ENCODE results near the gene SNRPE. TPM values are rescaled to one million over a fixed set of nuclear protein-coding genes. Genes with fewer than 3 reads are reported as not detected.
A peak's percentile ranks its signal among the peaks of the same experiment; 100 is the strongest.

Gene SNRPE
- total and polyA plus RNA-seq, 4 donors, result 12.9 to 128 (median 36.4) TPM

DNA sequence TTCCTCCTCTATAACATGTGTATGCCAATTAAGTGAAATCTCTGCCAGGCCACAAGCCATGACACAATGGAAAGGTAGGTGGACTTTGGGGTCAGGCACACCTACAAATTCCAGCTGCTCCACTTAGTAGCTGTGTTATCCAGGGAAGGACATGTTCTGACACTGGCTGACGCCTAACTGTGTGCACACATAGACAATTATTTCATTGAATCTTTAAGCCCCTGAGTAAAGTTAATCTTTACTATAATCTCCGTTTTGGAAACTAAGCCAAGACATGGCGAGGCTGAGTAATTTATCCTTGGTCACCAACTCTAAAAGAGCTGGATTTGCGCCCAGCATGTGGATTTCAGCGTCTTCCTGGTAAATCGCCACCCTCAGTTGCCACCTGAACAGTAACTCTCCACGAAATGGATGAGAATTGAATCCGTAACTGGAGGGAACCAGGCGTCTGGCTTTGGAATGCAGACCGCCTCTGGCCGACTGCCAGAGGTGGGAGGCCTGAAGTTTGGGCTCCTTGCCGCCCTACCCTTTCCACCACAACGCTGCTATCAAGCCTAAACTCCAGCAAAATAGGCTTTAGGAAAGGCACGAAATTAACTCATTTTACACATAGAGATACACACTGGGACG lies 888 bp upstream of the SNRPE start (continued):
- TF ChIP-seq, protein P1, sequence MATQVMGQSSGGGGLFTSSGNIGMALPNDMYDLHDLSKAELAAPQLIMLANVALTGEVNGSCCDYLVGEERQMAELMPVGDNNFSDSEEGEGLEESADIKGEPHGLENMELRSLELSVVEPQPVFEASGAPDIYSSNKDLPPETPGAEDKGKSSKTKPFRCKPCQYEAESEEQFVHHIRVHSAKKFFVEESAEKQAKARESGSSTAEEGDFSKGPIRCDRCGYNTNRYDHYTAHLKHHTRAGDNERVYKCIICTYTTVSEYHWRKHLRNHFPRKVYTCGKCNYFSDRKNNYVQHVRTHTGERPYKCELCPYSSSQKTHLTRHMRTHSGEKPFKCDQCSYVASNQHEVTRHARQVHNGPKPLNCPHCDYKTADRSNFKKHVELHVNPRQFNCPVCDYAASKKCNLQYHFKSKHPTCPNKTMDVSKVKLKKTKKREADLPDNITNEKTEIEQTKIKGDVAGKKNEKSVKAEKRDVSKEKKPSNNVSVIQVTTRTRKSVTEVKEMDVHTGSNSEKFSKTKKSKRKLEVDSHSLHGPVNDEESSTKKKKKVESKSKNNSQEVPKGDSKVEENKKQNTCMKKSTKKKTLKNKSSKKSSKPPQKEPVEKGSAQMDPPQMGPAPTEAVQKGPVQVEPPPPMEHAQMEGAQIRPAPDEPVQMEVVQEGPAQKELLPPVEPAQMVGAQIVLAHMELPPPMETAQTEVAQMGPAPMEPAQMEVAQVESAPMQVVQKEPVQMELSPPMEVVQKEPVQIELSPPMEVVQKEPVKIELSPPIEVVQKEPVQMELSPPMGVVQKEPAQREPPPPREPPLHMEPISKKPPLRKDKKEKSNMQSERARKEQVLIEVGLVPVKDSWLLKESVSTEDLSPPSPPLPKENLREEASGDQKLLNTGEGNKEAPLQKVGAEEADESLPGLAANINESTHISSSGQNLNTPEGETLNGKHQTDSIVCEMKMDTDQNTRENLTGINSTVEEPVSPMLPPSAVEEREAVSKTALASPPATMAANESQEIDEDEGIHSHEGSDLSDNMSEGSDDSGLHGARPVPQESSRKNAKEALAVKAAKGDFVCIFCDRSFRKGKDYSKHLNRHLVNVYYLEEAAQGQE (IDR thresholded peaks at IDR 0.05), result no peak
- peak in 1 of 2 donors; percentile 59 for TF ChIP-seq JUND (IDR thresholded peaks at IDR 0.05)
- TF ChIP-seq, protein P2, sequence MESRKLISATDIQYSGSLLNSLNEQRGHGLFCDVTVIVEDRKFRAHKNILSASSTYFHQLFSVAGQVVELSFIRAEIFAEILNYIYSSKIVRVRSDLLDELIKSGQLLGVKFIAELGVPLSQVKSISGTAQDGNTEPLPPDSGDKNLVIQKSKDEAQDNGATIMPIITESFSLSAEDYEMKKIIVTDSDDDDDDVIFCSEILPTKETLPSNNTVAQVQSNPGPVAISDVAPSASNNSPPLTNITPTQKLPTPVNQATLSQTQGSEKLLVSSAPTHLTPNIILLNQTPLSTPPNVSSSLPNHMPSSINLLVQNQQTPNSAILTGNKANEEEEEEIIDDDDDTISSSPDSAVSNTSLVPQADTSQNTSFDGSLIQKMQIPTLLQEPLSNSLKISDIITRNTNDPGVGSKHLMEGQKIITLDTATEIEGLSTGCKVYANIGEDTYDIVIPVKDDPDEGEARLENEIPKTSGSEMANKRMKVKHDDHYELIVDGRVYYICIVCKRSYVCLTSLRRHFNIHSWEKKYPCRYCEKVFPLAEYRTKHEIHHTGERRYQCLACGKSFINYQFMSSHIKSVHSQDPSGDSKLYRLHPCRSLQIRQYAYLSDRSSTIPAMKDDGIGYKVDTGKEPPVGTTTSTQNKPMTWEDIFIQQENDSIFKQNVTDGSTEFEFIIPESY (IDR thresholded peaks at IDR 0.05), result peak; percentile 41
- TF ChIP-seq RXRA (IDR thresholded peaks at IDR 0.05), result peak; percentile 68 to 71
- TF ChIP-seq FOXA2 (IDR thresholded peaks at IDR 0.05), result peak; percentile 27
- TF ChIP-seq GABPA (IDR thresholded peaks at IDR 0.05 in 1 of 2, conservative IDR thresholded peaks at IDR 0.05 in 1 of 2), result peak in 1 of 2 donors; percentile 66
- peak; percentile 50 to 91 for TF ChIP-seq EGR1 (IDR thresholded peaks at IDR 0.05; ENCODE audit: low read depth in 2 of 2)
- no peak for TF ChIP-seq TAF1 (conservative IDR thresholded peaks at IDR 0.05)
- peak; percentile 89 to 93 for TF ChIP-seq HNF4A (conservative IDR thresholded peaks at IDR 0.05)

DNA sequence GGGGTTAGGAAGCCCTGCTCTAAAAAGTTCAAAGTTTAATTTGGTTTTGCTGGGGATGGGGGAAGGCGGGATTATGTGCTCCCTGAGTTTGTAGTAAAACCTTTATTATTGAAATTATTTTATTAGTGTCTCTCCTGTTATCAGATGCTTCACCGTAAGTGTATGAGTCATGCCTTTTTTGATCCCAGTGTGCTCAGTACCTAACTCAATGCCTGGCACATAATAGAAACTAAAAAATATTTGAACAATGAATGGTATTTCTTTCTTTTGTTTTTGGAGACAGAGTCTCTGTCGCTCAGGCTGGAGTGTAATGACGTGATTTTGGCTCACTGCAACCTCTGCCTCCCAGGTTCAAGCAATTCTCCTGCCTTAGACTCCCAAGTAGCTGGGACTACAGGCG lies 6.4 kb downstream of the SNRPE start:
- Histone ChIP-seq H3K27me3 (ENCODE audit: control insufficient read depth in 4 of 4, insufficient read depth in 4 of 4, low read length in 3 of 4) (no peaks in the 10 kb centered on the region), H3K9ac (ENCODE audit: low read depth in 1 of 2, low read length in 2 of 2) (no peak overlapping the region), H3K27ac (ENCODE audit: low read depth in 1 of 2, low read length in 2 of 2) (no peak overlapping the region), H3K36me3 (ENCODE audit: control insufficient read depth in 4 of 4, insufficient read depth in 3 of 4, low read depth in 1 of 4, low read length in 3 of 4) (peaks cover 14 to 47% (median 34%) of the 10 kb centered on the region in 4 donors), H3K9me3 (ENCODE audit: control insufficient read depth in 4 of 4, low read length in 3 of 4) (no peaks in the 10 kb centered on the region), H3K4me3 (ENCODE audit: low read depth in 1 of 3, low read length in 3 of 3) (no peak overlapping the region), H3K4me1 (ENCODE audit: control insufficient read depth in 4 of 4, insufficient read depth in 4 of 4, low read length in 3 of 4) (peaks cover 3 to 15% (median 13%) of the 10 kb centered on the region in 4 donors)
- 73% methylated on average over 5 of the region's 5 CpGs for WGBS
- TF ChIP-seq FOXA2 (IDR thresholded peaks at IDR 0.05), result no peak
- TF ChIP-seq, protein P3, sequence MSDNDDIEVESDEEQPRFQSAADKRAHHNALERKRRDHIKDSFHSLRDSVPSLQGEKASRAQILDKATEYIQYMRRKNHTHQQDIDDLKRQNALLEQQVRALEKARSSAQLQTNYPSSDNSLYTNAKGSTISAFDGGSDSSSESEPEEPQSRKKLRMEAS (IDR thresholded peaks at IDR 0.05), result no peak
- no peak for TF ChIP-seq FOXA1 (IDR thresholded peaks at IDR 0.05)
- TF ChIP-seq TAF1 (conservative IDR thresholded peaks at IDR 0.05), result no peak
- TF ChIP-seq, protein P4, sequence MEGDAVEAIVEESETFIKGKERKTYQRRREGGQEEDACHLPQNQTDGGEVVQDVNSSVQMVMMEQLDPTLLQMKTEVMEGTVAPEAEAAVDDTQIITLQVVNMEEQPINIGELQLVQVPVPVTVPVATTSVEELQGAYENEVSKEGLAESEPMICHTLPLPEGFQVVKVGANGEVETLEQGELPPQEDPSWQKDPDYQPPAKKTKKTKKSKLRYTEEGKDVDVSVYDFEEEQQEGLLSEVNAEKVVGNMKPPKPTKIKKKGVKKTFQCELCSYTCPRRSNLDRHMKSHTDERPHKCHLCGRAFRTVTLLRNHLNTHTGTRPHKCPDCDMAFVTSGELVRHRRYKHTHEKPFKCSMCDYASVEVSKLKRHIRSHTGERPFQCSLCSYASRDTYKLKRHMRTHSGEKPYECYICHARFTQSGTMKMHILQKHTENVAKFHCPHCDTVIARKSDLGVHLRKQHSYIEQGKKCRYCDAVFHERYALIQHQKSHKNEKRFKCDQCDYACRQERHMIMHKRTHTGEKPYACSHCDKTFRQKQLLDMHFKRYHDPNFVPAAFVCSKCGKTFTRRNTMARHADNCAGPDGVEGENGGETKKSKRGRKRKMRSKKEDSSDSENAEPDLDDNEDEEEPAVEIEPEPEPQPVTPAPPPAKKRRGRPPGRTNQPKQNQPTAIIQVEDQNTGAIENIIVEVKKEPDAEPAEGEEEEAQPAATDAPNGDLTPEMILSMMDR (IDR thresholded peaks at IDR 0.05; ENCODE audit: low read depth, low read length, missing input control), result no peak
- TF ChIP-seq JUND (IDR thresholded peaks at IDR 0.05), result no peak
- TF ChIP-seq YY1 (IDR thresholded peaks at IDR 0.05), result no peak
- TF ChIP-seq, protein P2 (IDR thresholded peaks at IDR 0.05), result no peak
- TF ChIP-seq SP1 (IDR thresholded peaks at IDR 0.05), result no peak
- no peak for TF ChIP-seq GABPA (IDR thresholded peaks at IDR 0.05 in 1 of 2, conservative IDR thresholded peaks at IDR 0.05 in 1 of 2)
- TF ChIP-seq RXRA (IDR thresholded peaks at IDR 0.05), result no peak
- DNase-seq (ENCODE audit: low spot score), result no peak
